NCI-H82 treated with DMSO at 0.1 percent for 48 hours (cell line): ENCODE data around the gene SUFU.

Experiments used
- DNase-seq: peaks from one replicate; lab custom pipeline; 2025; ENCODE audit not compliant: unreplicated experiment; lab: John Stamatoyannopoulos, UW

The SUFU gene

GRCh38 chr10:102615361-102615760 lies 111.6 kb downstream of the SUFU start:
- no peak for DNase-seq

- no peak for DNase-seq
Observed at GRCh38 chr10:102616066-102616770, 112.4 kb downstream of the SUFU start.

GRCh38 chr10:102617041-102617440 lies 113.3 kb downstream of the SUFU start:
- no peak for DNase-seq

- no peak for DNase-seq
Observed at GRCh38 chr10:102617816-102618215, 114.0 kb downstream of the SUFU start.

GRCh38 chr10:102619281-102619981 lies 115.7 kb downstream of the SUFU start:
- no peak for DNase-seq

- DNase-seq: no peak
Observed at GRCh38 chr10:102620138-102620590, 116.4 kb downstream of the SUFU start.

- no peak for DNase-seq
Observed at GRCh38 chr10:102620591-102621442, 117.0 kb downstream of the SUFU start.

- no peak for DNase-seq
Observed at GRCh38 chr10:102621443-102622325, 117.9 kb downstream of the SUFU start.

GRCh38 chr10:102624094-102624493 lies 120.3 kb downstream of the SUFU start:
- DNase-seq: no peak

- DNase-seq: no peak
Observed at GRCh38 chr10:102624751-102625645, 121.2 kb downstream of the SUFU start.

GRCh38 chr10:102626026-102626685 lies 122.4 kb downstream of the SUFU start:
- DNase-seq: no peak

GRCh38 chr10:102627291-102627735 lies 123.5 kb downstream of the SUFU start:
- DNase-seq: no peak

GRCh38 chr10:102627736-102628293 lies 124.0 kb downstream of the SUFU start:
- peak; percentile 41 for DNase-seq

GRCh38 chr10:102628451-102628911 lies 124.7 kb downstream of the SUFU start:
- no peak for DNase-seq

- DNase-seq: no peak
Observed at GRCh38 chr10:102629661-102630614, 126.2 kb downstream of the SUFU start.

GRCh38 chr10:102630663-102631062 lies 126.9 kb downstream of the SUFU start:
- DNase-seq: no peak
